Natural killer cell (primary cell): ENCODE data around the gene ARHGAP44. TPM values are rescaled to one million over a fixed set of nuclear protein-coding genes. Genes with fewer than 3 reads are reported as not detected.

Source experiments
- ATAC-seq, 3 donors: fragments of 150-1000 bp in 2 of 3; fragments of 200-7000 bp in 1 of 3; cut with Tn5 transposase; 1 replicate in 1 of 3; 2 replicates in 2 of 3; pipeline ENCODE4 v1.10.0; 2021; ENCODE audit warnings: mild to moderate bottlenecking in 2 of 3, moderate library complexity in 2 of 3
- DNase-seq, 2 donors: peaks; one replicate each; pipeline versions ENCODE4 v3.0.0 to v3.0.0-alpha.2; 2013 to 2021; ENCODE audit warnings: mixed read lengths in 1 of 2
- H3K27ac ChIP-seq: one replicate; pipeline ENCODE4 v1.5.1; 2013; ENCODE audit warnings: mild to moderate bottlenecking, low read length
- H3K27me3 ChIP-seq: one replicate; pipeline ENCODE4 v1.6.1; 2013; ENCODE audit warnings: low read length; ENCODE audit not compliant: control insufficient read depth, insufficient read depth
- H3K36me3 ChIP-seq: one replicate; pipeline ENCODE4 v1.6.1; 2013; ENCODE audit warnings: low read length; ENCODE audit not compliant: control insufficient read depth, insufficient read depth
- H3K4me1 ChIP-seq: one replicate; pipeline ENCODE4 v1.6.1; 2013; ENCODE audit warnings: low read length; ENCODE audit not compliant: control insufficient read depth, insufficient read depth
- H3K4me3 ChIP-seq: one replicate; pipeline ENCODE4 v1.5.1; 2013; ENCODE audit warnings: low read length
- H3K9me3 ChIP-seq: one replicate; pipeline ENCODE4 v1.6.1; 2013; ENCODE audit warnings: low read length; ENCODE audit not compliant: control insufficient read depth, insufficient read depth
- H3K27ac Mint-ChIP-seq, 2 donors: one replicate each; pipeline ENCODE4 v1.8.0; 2022; ENCODE audit warnings: mild to moderate bottlenecking in 2 of 2, mixed read lengths in 2 of 2, moderate library complexity in 1 of 2
- H3K27me3 Mint-ChIP-seq, 2 donors: one replicate each; pipeline ENCODE4 v1.8.0; 2022; ENCODE audit warnings: low read depth in 2 of 2, mixed read lengths in 2 of 2
- H3K36me3 Mint-ChIP-seq: one replicate; pipeline ENCODE4 v1.8.0; 2022; ENCODE audit warnings: mixed read lengths
- H3K4me1 Mint-ChIP-seq, 2 donors: one replicate each; pipeline ENCODE4 v1.8.0; 2022; ENCODE audit warnings: mixed read lengths in 2 of 2
- H3K4me3 Mint-ChIP-seq: one replicate; pipeline ENCODE4 v1.8.0; 2022; ENCODE audit warnings: mild to moderate bottlenecking, moderate library complexity, mixed read lengths
- H3K9me3 Mint-ChIP-seq, 2 donors: one replicate each; pipeline ENCODE4 v1.8.0; 2022; ENCODE audit warnings: mixed read lengths in 2 of 2
- WGBS: methylation state at CpG from one replicate; pipeline ENCODE4 v1.1.7; 2013; ENCODE audit warnings: missing lambda C conversion rate; ENCODE audit not compliant: insufficient coverage; 5-methylcytosine and 5-hydroxymethylcytosine counted together
- intact Hi-C: fragments of 100-400 bp; cut with micrococcal nuclease; formaldehyde crosslinking; loops from one replicate; pipeline ENCODE4 v1.14.2; 2022
- total RNA-seq, 4 donors: library from RNA; stranded (reverse); fragments of 120-200 nt in 1 of 4; gene quantifications; one replicate each; pipeline versions ENCODE4 v1.2.3 to v1.2.4, GENCODE V29; 2013 to 2022
- TF ChIP-seq, protein P1 (sequence below): fragments of 200-600 bp; IDR thresholded peaks from one replicate; pipeline ENCODE4 v1.8.0; 2022; ENCODE audit warnings: antibody characterized with exemption

The ARHGAP44 gene
- total RNA-seq, 3 donors from 2014 or later (not counting 1 experiment from before 2014, with no cell fraction given) = not detected

DNA sequence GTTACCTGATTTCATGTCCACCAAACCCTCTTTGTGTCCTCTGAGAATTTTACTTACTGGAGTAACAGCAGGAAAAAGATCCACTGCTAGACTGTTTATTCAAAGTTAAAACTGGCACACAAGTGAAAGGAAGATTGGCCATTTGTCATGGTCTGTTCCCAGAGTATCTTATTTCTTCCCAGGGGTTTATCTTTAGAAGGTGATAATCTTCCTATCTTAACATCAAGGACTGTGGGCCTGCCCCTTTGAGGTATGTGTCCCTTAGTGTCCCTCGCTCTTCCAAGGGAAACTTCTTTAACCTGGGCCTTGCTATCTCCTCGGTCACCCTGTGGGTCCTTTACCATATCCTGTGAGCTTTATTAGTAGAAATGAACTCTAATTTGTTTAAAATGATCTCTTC lies 49.7 kb downstream of the ARHGAP44 start:
- Histone ChIP-seq H3K4me3 (no peak overlapping the region), H3K9me3 (no peaks in the 10 kb centered on the region), H3K36me3 (no peaks in the 10 kb centered on the region), H3K27ac (no peak overlapping the region), H3K4me1 (no peaks in the 10 kb centered on the region), H3K27me3 (no peaks in the 10 kb centered on the region)
- DNase-seq = no peak
- H3K27me3 Mint-ChIP-seq = no peaks in the 10 kb centered on the region
- H3K9me3 Mint-ChIP-seq = peaks cover 3 to 8% of the 10 kb centered on the region in 2 donors
- WGBS = 64% methylated on average over 2 of the region's 2 CpGs
- no peaks in the 10 kb centered on the region for H3K36me3 Mint-ChIP-seq
- TF ChIP-seq, protein P1, sequence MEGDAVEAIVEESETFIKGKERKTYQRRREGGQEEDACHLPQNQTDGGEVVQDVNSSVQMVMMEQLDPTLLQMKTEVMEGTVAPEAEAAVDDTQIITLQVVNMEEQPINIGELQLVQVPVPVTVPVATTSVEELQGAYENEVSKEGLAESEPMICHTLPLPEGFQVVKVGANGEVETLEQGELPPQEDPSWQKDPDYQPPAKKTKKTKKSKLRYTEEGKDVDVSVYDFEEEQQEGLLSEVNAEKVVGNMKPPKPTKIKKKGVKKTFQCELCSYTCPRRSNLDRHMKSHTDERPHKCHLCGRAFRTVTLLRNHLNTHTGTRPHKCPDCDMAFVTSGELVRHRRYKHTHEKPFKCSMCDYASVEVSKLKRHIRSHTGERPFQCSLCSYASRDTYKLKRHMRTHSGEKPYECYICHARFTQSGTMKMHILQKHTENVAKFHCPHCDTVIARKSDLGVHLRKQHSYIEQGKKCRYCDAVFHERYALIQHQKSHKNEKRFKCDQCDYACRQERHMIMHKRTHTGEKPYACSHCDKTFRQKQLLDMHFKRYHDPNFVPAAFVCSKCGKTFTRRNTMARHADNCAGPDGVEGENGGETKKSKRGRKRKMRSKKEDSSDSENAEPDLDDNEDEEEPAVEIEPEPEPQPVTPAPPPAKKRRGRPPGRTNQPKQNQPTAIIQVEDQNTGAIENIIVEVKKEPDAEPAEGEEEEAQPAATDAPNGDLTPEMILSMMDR = no peak
- no peaks in the 10 kb centered on the region for H3K4me1 Mint-ChIP-seq
- intact Hi-C loops = no loop called here
- no peak overlapping the region for H3K27ac Mint-ChIP-seq
- no peak overlapping the region for H3K4me3 Mint-ChIP-seq
- no peak for ATAC-seq

DNA sequence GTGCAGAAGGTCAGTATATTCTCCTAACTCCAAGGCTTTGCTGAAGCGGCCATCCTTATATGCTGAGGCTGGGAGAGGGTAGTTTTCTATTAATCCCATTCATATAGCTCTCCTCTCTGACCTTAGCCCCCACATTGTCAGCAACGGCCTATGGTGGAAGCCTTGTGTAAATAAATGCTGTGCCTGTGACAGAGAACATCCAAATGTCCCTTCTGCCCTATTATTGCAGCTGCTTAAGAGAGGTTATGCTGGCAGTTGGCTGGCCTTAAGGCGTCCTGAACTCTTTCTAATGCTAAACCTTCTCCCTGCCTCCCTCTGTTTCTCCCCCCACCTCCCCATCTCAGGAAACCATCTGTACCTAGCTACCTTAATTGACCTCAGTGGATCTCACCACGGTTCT lies 53.6 kb downstream of the ARHGAP44 start:
- WGBS = 83% methylated on average over 3 of the region's 4 CpGs
- no peaks in the 10 kb centered on the region for H3K9me3 ChIP-seq
- TF ChIP-seq, protein P1 = no peak
- H3K4me3 Mint-ChIP-seq = no peak overlapping the region
- no peak for DNase-seq
- no peaks in the 10 kb centered on the region for H3K27me3 ChIP-seq
- no peaks in the 10 kb centered on the region for H3K4me1 ChIP-seq
- H3K9me3 Mint-ChIP-seq = peaks cover 2 to 3% of the 10 kb centered on the region in 2 donors
- intact Hi-C loops = no loop called here
- H3K4me3 ChIP-seq = no peak overlapping the region
- no peak overlapping the region for H3K27ac ChIP-seq
- H3K27me3 Mint-ChIP-seq = no peaks in the 10 kb centered on the region
- H3K36me3 Mint-ChIP-seq = no peaks in the 10 kb centered on the region
- H3K27ac Mint-ChIP-seq = no peak overlapping the region
- no peak for ATAC-seq
- no peaks in the 10 kb centered on the region for H3K4me1 Mint-ChIP-seq
- no peaks in the 10 kb centered on the region for H3K36me3 ChIP-seq

DNA sequence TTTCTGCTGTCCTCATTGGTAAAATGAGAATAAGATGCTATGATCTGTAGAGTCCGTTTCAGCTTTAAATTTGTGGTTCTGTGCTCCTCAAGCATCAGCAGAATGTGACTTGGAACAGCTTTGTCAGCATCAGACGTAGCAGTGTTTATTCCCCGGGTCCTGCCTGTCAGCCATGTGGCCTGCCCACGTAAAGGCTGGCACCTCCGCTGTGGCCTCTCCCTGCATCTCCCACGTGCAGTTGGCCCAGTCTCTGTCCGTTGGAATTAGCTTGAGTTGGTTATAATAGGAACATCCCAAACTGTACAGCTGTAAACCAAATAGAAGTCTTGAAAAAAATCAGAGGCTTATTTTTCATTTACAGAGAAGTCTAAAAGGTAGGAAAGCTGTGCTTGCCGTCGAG lies 61.7 kb downstream of the ARHGAP44 start:
- Histone ChIP-seq H3K4me3 (no peak overlapping the region), H3K36me3 (no peaks in the 10 kb centered on the region), H3K4me1 (no peaks in the 10 kb centered on the region), H3K27me3 (no peaks in the 10 kb centered on the region), H3K27ac (no peak overlapping the region), H3K9me3 (peaks cover 15% of the 10 kb centered on the region)
- H3K27ac Mint-ChIP-seq = no peak overlapping the region
- H3K9me3 Mint-ChIP-seq = peaks cover 2 to 8% of the 10 kb centered on the region in 2 donors
- peaks cover 0 to 3% of the 10 kb centered on the region in 2 donors for H3K27me3 Mint-ChIP-seq
- TF ChIP-seq, protein P1 = no peak
- no peak overlapping the region for H3K4me3 Mint-ChIP-seq
- 90% methylated on average over 9 of the region's 9 CpGs for WGBS
- intact Hi-C loops = no loop called here
- ATAC-seq = no peak
- no peak for DNase-seq
- no peaks in the 10 kb centered on the region for H3K4me1 Mint-ChIP-seq
- H3K36me3 Mint-ChIP-seq = no peaks in the 10 kb centered on the region

DNA sequence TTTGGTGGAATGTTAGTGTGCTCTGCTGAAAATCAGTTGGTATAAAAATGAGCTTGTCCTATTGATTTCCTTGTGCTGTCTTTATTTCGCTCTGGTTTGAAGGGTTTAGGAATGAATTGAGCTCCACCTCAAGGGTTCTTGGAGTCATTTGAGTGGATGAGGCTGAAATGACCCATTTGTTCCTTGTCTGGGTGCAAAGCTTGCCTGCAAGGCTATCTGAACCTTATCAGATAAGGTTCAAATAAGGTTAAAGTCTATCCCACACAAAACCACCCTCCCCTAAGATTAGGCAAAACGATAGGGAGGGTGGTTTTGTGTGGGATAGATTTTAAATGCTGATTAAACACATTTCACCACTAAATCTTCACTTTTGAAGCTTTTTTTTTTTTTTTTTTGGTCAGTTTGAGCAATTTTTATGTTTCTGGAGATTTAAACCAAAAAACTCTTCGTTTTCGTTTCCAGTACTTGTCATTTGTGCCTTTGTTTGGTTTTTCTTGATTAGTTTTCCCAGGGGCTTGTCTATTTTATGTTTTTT lies 62.7 kb downstream of the ARHGAP44 start:
- DNase-seq (no peak), ATAC-seq (no peak)
- H3K4me1 Mint-ChIP-seq = no peaks in the 10 kb centered on the region

More for the DNA sequence above, 62.7 kb downstream of the ARHGAP44 start:
- intact Hi-C loops = no loop called here
- no peak overlapping the region for H3K27ac ChIP-seq
- H3K4me1 ChIP-seq = no peaks in the 10 kb centered on the region
- WGBS = 84% methylated on average over 3 of the region's 4 CpGs
- Mint-ChIP-seq H3K4me3 (no peak overlapping the region), H3K27ac (no peak overlapping the region), H3K36me3 (no peaks in the 10 kb centered on the region), H3K27me3 (peaks cover 0 to 3% of the 10 kb centered on the region in 2 donors), H3K9me3 (peaks cover 2 to 8% of the 10 kb centered on the region in 2 donors)
- peaks cover 15% of the 10 kb centered on the region for H3K9me3 ChIP-seq
- H3K36me3 ChIP-seq = no peaks in the 10 kb centered on the region
- no peak overlapping the region for H3K4me3 ChIP-seq
- TF ChIP-seq, protein P1 = no peak
- H3K27me3 ChIP-seq = no peaks in the 10 kb centered on the region
